Neuronal stem cell (in vitro differentiated cells): ENCODE measurements around the gene GAA.

Experiments
- DNase-seq: peaks from one replicate; pipeline ENCODE4 v3.0.0-alpha.2; 2013; ENCODE audit warnings: low spot score
- H2AFZ ChIP-seq: one replicate; pipeline ENCODE4 v1.6.1; 2013; ENCODE audit warnings: mild to moderate bottlenecking, low read length, inconsistent platforms
- H2AK5ac ChIP-seq: 2 replicates; pipeline ENCODE4 v1.6.1; 2013; ENCODE audit warnings: low read depth, mild to moderate bottlenecking, inconsistent platforms, low read length, moderate library complexity, mixed read lengths
- H2BK120ac ChIP-seq: 2 replicates; pipeline ENCODE4 v1.6.1; 2013; ENCODE audit warnings: low read depth, mild to moderate bottlenecking, inconsistent platforms, low read length, moderate library complexity, mixed read lengths
- H2BK12ac ChIP-seq: one replicate; pipeline ENCODE4 v1.6.1; 2013; ENCODE audit warnings: low read length, inconsistent platforms
- H2BK15ac ChIP-seq: 2 replicates; pipeline ENCODE4 v1.6.1; 2013; ENCODE audit warnings: mild to moderate bottlenecking, low read length, inconsistent platforms, mixed read lengths
- H2BK5ac ChIP-seq: one replicate; pipeline ENCODE4 v1.6.1; 2013; ENCODE audit warnings: inconsistent platforms, mild to moderate bottlenecking, low read length, moderate library complexity
- H3K14ac ChIP-seq: one replicate; pipeline ENCODE4 v1.6.1; 2013; ENCODE audit warnings: low read length, inconsistent platforms
- H3K18ac ChIP-seq: 2 replicates; pipeline ENCODE4 v1.6.1; 2013; ENCODE audit warnings: low read length, inconsistent platforms
- H3K23ac ChIP-seq: 2 replicates; pipeline ENCODE4 v1.6.1; 2013; ENCODE audit warnings: low read depth, mild to moderate bottlenecking, mixed read lengths, low read length, inconsistent platforms; ENCODE audit not compliant: poor library complexity
- H3K27ac ChIP-seq: replicated peaks from 3 replicates; pipeline ENCODE4 v1.5.1; 2013; ENCODE audit warnings: low read length, inconsistent platforms
- H3K27me3 ChIP-seq, 3 experiments: 2 replicates each; pipeline ENCODE4 v1.6.1; 2013; ENCODE audit warnings: low read length in 3 of 3, mild to moderate bottlenecking in 2 of 3, inconsistent platforms in 1 of 3, low read depth in 1 of 3, mixed read lengths in 1 of 3, moderate library complexity in 1 of 3; ENCODE audit not compliant: control insufficient read depth in 3 of 3, insufficient read depth in 3 of 3
- H3K36me3 ChIP-seq, 2 donors: replicated peaks in 1 of 2; 2 replicates each; pipeline ENCODE4 v1.6.1; 2013; ENCODE audit warnings: low read length in 2 of 2; ENCODE audit not compliant: control insufficient read depth in 2 of 2, insufficient read depth in 2 of 2
- H3K4ac ChIP-seq: 2 replicates; pipeline ENCODE4 v1.6.1; 2013; ENCODE audit warnings: inconsistent platforms, mild to moderate bottlenecking, low read length, moderate library complexity
- H3K4me1 ChIP-seq, 2 donors: 1 replicate in 1 of 2; 2 replicates in 1 of 2; pipeline ENCODE4 v1.6.1; 2013; ENCODE audit warnings: low read length in 2 of 2, low read depth in 1 of 2; ENCODE audit not compliant: control insufficient read depth in 2 of 2, insufficient read depth in 1 of 2
- H3K4me2 ChIP-seq: one replicate; pipeline ENCODE4 v1.6.1; 2013; ENCODE audit warnings: mild to moderate bottlenecking, low read length, inconsistent platforms; ENCODE audit not compliant: insufficient read depth, poor library complexity, severe bottlenecking
- H3K4me3 ChIP-seq, 2 donors: 2 replicates each; pipeline ENCODE4 v1.5.1; 2013; ENCODE audit warnings: low read length in 2 of 2, mild to moderate bottlenecking in 2 of 2, inconsistent platforms in 1 of 2, moderate library complexity in 1 of 2
- H3K79me1 ChIP-seq: one replicate; pipeline ENCODE4 v1.6.1; 2013; ENCODE audit warnings: low read depth, mild to moderate bottlenecking, inconsistent platforms, low read length, moderate library complexity
- H3K9ac ChIP-seq: one replicate; pipeline ENCODE4 v1.6.1; 2013; ENCODE audit warnings: mild to moderate bottlenecking, low read depth, low read length, inconsistent platforms; ENCODE audit not compliant: poor library complexity
- H3K9me3 ChIP-seq, 2 donors: replicated peaks in 1 of 2; 2 replicates each; pipeline versions ENCODE3 to v1.6.1; 2013; ENCODE audit warnings: low read length in 2 of 2, mild to moderate bottlenecking in 2 of 2, inconsistent platforms in 1 of 2, low read depth in 1 of 2, mixed read lengths in 1 of 2, moderate library complexity in 1 of 2; ENCODE audit not compliant: control insufficient read depth in 2 of 2, insufficient read depth in 1 of 2
- H4K8ac ChIP-seq: one replicate; pipeline ENCODE4 v1.6.1; 2013; ENCODE audit warnings: low read depth, mild to moderate bottlenecking, inconsistent platforms, low read length, moderate library complexity
- H4K91ac ChIP-seq: one replicate; pipeline ENCODE4 v1.6.1; 2013; ENCODE audit warnings: low read length, low read depth, mild to moderate bottlenecking, inconsistent platforms; ENCODE audit not compliant: poor library complexity
- WGBS, 2 donors: extraction: QIAGEN DNeasy Blood & Tissue Kit; methylation state at CpG; one replicate each; pipeline ENCODE4 v1.1.7; 2013; ENCODE audit warnings: missing lambda C conversion rate in 2 of 2, mixed read lengths in 1 of 2; ENCODE audit not compliant: insufficient read length in 2 of 2, insufficient replicate concordance in 1 of 2; ENCODE audit errors: extremely low coverage in 2 of 2; 5-methylcytosine and 5-hydroxymethylcytosine counted together

Gene GAA

DNA sequence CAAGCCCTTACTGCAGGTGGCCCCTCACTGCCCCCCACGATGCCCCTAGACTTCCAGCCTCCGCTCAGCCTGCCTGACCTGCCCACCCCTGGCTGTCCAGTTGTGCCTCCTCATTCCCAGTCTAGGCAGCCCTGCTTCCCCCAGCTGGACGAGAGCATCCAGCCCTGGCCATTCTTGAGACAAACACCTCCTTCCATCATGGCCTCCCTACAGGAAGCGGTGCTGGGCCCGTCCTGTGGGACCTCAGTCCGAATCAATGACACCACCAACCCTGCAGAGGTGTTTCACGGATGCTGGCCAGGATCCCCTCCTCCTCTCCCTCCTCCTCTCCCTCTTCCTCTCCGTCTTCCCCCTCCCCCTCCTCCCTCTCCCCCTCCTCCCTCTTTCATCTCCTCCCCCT is 36.7 kb upstream of the GAA start:
- H3K14ac ChIP-seq: no peak overlapping the region

DNA sequence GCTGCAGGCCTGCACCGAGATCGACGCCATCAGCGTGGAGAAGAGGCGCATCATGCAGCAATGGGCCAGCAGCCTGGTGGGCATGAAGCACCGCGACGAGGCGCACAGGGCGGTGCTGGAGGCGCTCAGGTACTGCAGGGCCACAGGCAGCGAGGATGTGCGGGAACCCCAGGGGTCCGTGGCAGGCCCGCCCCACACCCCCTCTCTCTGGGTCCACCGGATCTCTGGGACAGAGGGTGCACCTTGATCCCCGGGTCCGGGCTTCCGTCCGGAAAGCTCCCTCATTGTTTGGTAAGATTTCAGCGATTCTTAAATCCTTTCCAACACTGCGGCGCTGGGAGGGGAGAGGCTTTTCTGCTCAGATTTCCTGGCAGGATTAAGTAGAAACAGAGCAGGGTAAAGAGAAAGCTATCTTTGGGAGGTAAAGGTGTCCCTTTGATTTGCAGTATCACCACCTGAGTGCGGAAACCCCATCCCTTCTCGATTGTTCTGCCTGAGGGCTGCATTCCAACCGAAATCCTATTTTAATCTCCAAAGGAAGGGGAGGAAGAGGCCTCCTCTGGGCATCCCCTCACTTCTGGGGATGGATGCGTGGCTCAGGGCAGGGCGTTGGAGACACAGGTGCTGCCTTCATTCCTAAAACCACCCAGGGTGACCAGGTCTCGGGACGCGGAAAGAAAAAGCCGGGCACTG is 35.8 kb upstream of the GAA start:
- Histone ChIP-seq H2AK5ac (peak overlapping the region; percentile 39), H3K36me3 (peaks cover 8 to 33% of the 10 kb centered on the region in 2 donors), H3K4me2 (no peak overlapping the region), H3K4me3 (no peak overlapping the region), H2AFZ (no peak overlapping the region), H2BK12ac (no peak overlapping the region), H3K27me3 (no peaks in the 10 kb centered on the region), H3K14ac (peak overlapping the region; percentile 75), H3K27ac (no peak overlapping the region), H3K79me1 (no peaks in the 10 kb centered on the region), H4K91ac (no peak overlapping the region), H2BK15ac (no peak overlapping the region), H3K9ac (peak overlapping the region; percentile 30), H3K23ac (peak overlapping the region; percentile 60), H3K9me3 (no peaks in the 10 kb centered on the region), H3K4me1 (peaks cover 4 to 6% of the 10 kb centered on the region in 2 donors), H4K8ac (no peak overlapping the region), H3K4ac (no peak overlapping the region), H2BK120ac (no peak overlapping the region), H2BK5ac (no peak overlapping the region), H3K18ac (peak overlapping the region; percentile 86)
- WGBS, 2 donors: no CpG with 5 or more reads among the region's 32 CpGs
- DNase-seq: no peak

More for the DNA sequence above, 36.7 kb upstream of the GAA start:
- peak overlapping the region; percentile 88 for H2BK15ac ChIP-seq
- H2BK120ac ChIP-seq: no peak overlapping the region
- H3K4me3 ChIP-seq: no peak overlapping the region
- no peak overlapping the region for H4K8ac ChIP-seq
- H3K79me1 ChIP-seq: no peaks in the 10 kb centered on the region
- no peak for DNase-seq
- H2BK12ac ChIP-seq: no peak overlapping the region
- no peak overlapping the region for H2AK5ac ChIP-seq
- no peaks in the 10 kb centered on the region for H3K27me3 ChIP-seq
- no peak overlapping the region for H3K4me2 ChIP-seq
- H3K4me1 ChIP-seq: peaks cover 2 to 6% of the 10 kb centered on the region in 2 donors
- H3K9ac ChIP-seq: peak overlapping the region; percentile 53
- no peak overlapping the region for H2AFZ ChIP-seq
- H3K4ac ChIP-seq: no peak overlapping the region
- no peak overlapping the region for H2BK5ac ChIP-seq
- peaks cover 8 to 42% of the 10 kb centered on the region in 2 donors for H3K36me3 ChIP-seq
- no peaks in the 10 kb centered on the region for H3K9me3 ChIP-seq
- no peak overlapping the region for H3K27ac ChIP-seq
- no peak overlapping the region for H4K91ac ChIP-seq
- peak overlapping the region; percentile 89 for H3K23ac ChIP-seq
- H3K18ac ChIP-seq: peak overlapping the region; percentile 15
- no CpG with 5 or more reads among the region's 8 CpGs for WGBS, 2 donors

DNA sequence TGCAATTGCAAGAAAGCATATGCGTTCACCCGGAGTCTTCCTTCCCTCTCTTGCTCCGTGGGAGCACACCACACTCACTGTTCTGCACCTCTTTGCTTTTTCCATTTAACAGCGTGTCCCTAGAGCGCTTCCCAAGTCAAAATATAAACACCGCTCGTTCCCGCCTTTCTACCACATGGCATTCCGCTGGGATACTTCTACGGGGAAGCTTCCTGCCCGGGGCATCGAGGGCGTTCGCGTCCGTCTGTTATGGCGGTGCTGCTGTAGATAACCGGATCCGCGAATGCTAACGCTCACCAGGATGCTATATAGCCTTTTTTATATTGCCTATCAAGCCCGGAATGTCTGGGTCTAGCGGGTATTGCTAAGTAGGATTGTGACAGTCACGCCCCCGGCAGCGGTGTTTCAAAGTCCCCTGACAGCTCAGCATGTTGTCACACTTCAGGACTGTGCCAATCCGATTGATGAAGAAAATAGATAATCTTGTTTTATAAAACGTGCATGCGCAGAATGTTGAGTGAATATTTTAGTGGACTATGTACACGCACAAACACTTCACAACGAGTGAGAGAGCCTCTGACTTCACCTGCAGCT is 33.9 kb upstream of the GAA start:
- no peak overlapping the region for H3K4me2 ChIP-seq
- H3K36me3 ChIP-seq: peaks cover 7 to 22% of the 10 kb centered on the region in 2 donors
- H3K79me1 ChIP-seq: no peaks in the 10 kb centered on the region
- no peaks in the 10 kb centered on the region for H3K9me3 ChIP-seq
- no peak overlapping the region for H2BK5ac ChIP-seq
- peaks cover 4 to 6% of the 10 kb centered on the region in 2 donors for H3K4me1 ChIP-seq
- no peak overlapping the region for H3K9ac ChIP-seq
- no peak overlapping the region for H4K8ac ChIP-seq
- no peak overlapping the region for H2BK120ac ChIP-seq
- H3K18ac ChIP-seq: no peak overlapping the region
- no peak overlapping the region for H2AFZ ChIP-seq
- DNase-seq: no peak
- H2AK5ac ChIP-seq: no peak overlapping the region
- no peak overlapping the region for H2BK15ac ChIP-seq
- H4K91ac ChIP-seq: no peak overlapping the region
- H3K4ac ChIP-seq: no peak overlapping the region
- no peak overlapping the region for H3K14ac ChIP-seq
- H3K27ac ChIP-seq: no peak overlapping the region
- no CpG with 5 or more reads among the region's 31 CpGs for WGBS, 2 donors
- H3K4me3 ChIP-seq: no peak overlapping the region
- H3K23ac ChIP-seq: no peak overlapping the region
- H2BK12ac ChIP-seq: no peak overlapping the region
- H3K27me3 ChIP-seq: no peaks in the 10 kb centered on the region

DNA sequence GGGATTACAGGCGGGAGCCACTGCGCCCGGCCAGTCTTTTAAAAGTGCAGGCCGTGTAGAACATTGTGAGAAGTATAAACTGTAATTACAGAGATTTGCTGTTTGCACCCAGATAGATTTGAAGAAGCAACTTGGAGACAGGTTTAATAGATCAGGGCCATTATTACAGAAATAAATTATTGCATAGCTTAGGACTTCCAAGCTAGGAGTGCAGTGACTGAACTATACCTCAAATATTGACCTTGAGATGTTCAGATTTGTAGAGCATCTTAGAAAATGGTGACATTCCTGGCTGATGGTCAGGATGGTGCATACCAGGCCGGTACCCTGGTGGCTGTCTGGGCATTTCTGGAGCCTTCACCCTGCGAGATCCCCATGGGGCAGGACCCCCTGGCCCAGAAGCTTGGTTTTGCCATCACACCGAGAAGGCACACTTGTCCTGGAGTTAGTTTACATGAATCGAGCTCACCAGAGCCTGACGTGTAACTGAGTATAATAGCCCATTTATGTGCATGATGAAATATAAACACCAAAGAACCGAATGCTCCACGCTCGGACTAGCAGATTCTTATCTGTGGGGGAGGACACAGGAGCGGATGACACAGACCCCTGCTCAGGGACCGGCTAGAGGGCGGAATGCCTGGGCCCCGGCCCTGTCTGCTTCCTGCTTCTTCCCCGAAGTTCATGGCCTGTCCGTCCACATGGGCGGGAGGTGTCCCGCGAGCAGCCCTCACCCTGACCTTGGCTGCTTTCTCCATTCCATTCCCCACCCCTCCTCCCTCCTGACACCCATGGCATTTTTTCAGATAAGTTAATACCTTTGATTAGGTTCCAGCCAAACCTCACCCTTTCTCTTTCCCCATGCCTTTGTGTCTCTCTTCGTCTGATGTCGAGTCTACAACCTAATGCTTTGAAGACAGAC is 32.8 kb upstream of the GAA start:
- Histone ChIP-seq H3K4me2 (no peak overlapping the region), H2AK5ac (no peak overlapping the region), H3K4me3 (no peak overlapping the region), H2BK120ac (no peak overlapping the region), H3K79me1 (no peaks in the 10 kb centered on the region), H3K4ac (no peak overlapping the region), H3K9ac (no peak overlapping the region), H3K4me1 (peaks cover 4 to 6% of the 10 kb centered on the region in 2 donors), H3K27ac (no peak overlapping the region), H2BK12ac (no peak overlapping the region), H3K27me3 (no peaks in the 10 kb centered on the region), H4K8ac (no peak overlapping the region), H3K36me3 (peaks cover 5 to 14% of the 10 kb centered on the region in 2 donors), H3K14ac (no peak overlapping the region), H2BK5ac (no peak overlapping the region), H2AFZ (no peak overlapping the region), H3K9me3 (no peaks in the 10 kb centered on the region), H2BK15ac (no peak overlapping the region), H3K18ac (no peak overlapping the region), H3K23ac (peak overlapping the region; percentile 43), H4K91ac (no peak overlapping the region)
- no CpG with 5 or more reads among the region's 23 CpGs for WGBS, 2 donors
- no peak for DNase-seq
